ENCODE measurements around the gene LOC128125822.
A peak's percentile ranks its signal among the peaks of the same experiment; 100 is the strongest.
"Not testable (repeated sequence)": the region's sequence is repeated elsewhere in the genome, so short reads cannot be mapped to it uniquely, and the experiment has no call there.

Gene LOC128125822

DNA sequence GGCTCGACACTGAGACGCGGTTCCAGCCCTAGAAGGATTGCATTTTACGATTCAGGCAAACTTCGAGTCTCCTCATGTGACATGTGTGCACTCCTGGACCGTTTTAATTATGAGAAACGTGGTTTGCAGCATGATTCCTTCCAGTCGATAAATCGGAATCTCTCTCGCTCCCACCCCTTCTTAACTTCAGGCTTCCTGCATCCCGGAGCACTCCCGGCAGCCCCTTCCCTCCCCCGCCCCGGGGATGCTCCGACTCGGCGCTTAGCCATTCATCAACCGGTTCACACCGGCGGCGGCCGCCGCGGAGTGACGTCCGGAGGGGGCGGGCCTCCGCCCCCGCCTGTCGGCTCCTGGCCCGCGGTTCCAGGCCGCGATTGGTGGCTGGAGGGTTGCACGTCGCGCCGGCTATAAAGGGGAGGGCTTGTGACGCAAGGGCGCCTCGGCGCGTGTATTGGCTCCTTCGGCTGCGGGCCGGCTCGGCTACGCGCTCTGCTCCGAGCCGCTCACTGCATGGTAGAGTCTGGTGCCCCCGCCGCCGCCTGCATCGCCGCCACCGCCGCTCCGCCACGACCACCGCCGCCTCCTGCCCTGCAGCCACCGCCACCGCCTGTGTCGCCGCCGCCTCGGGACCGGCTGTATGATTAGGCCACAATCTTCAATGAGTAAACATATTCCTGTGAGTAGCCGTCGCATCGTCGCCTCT is at the start of gene LOC128125822, which contains the start of gene PTP4A1:
Gene LOC128125822 (plus strand): TSS at position 437 of the 703 bp plus-strand sequence.
Gene PTP4A1 (plus strand): TSS at position 437 of the 703 bp plus-strand sequence. CDS start 4,401 bp downstream, outside the sequence.
- Mint-ChIP-seq H3K27me3 (ENCODE audit: low read depth) (no peaks in the 10 kb centered on the region), H3K4me1 (peaks cover 38% of the 10 kb centered on the region), H3K36me3 (peaks cover 11% of the 10 kb centered on the region), H3K27ac (peak within 1 kb of the TSS; percentile 97), H3K9me3 (peaks cover 9% of the 10 kb centered on the region), H3K4me3 (peak within 1 kb of the TSS; percentile 81)
- no peak for TF ChIP-seq CTCF (IDR thresholded peaks at IDR 0.05; ENCODE audit: unreplicated experiment)
- DNase-seq (ENCODE audit: low spot score in 2 of 2, unreplicated experiment in 2 of 2), result peak; percentile 94 to 97

GRCh38 chr6:63522911-63523287 is 49.4 kb upstream of the LOC128125822 start:
- not testable (repeated sequence) for H3K36me3 Mint-ChIP-seq; H3K27me3 Mint-ChIP-seq (ENCODE audit: low read depth); H3K4me3 Mint-ChIP-seq; H3K27ac Mint-ChIP-seq; H3K9me3 Mint-ChIP-seq; H3K4me1 Mint-ChIP-seq; DNase-seq (ENCODE audit: low spot score in 2 of 2, unreplicated experiment in 2 of 2)

GRCh38 chr6:63523630-63524029 is 48.6 kb upstream of the LOC128125822 start:
- Mint-ChIP-seq H3K27ac (no peak overlapping the region), H3K27me3 (ENCODE audit: low read depth) (no peaks in the 10 kb centered on the region), H3K9me3 (no peaks in the 10 kb centered on the region), H3K4me3 (no peak overlapping the region), H3K4me1 (peaks cover 8% of the 10 kb centered on the region), H3K36me3 (no peaks in the 10 kb centered on the region)
- TF ChIP-seq CTCF (IDR thresholded peaks at IDR 0.05; ENCODE audit: unreplicated experiment), result no peak
- no peak for DNase-seq (ENCODE audit: low spot score in 2 of 2, unreplicated experiment in 2 of 2)

- Mint-ChIP-seq H3K9me3 (no peaks in the 10 kb centered on the region), H3K4me1 (peaks cover 15% of the 10 kb centered on the region), H3K4me3 (no peak overlapping the region), H3K27ac (no peak overlapping the region), H3K27me3 (ENCODE audit: low read depth) (no peaks in the 10 kb centered on the region), H3K36me3 (no peaks in the 10 kb centered on the region)
- DNase-seq (ENCODE audit: low spot score in 2 of 2, unreplicated experiment in 2 of 2), result no peak
- no peak for TF ChIP-seq CTCF (IDR thresholded peaks at IDR 0.05; ENCODE audit: unreplicated experiment)
Observed at GRCh38 chr6:63525186-63525878, 46.9 kb upstream of the LOC128125822 start.

DNA sequence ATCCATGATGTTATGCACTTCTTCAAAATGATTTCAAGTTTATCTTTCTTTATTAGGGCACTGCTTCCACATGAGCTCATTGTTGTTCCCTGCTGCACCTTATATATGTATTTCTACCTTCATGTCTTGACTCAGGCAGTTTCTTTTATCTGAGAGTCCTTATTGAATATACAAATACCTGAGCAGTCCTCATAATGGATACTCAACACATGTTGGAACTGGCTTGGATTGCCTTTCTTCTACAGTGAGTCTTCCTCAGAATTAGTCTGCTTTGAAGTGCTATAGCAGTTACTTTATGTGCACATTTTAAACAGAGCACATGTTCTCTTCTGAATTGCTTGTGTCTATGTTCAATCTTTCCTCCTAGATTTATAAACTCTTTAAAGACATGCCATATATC is 45.3 kb upstream of the LOC128125822 start:
- Mint-ChIP-seq H3K4me1 (peaks cover 15% of the 10 kb centered on the region), H3K27ac (no peak overlapping the region), H3K4me3 (no peak overlapping the region), H3K9me3 (no peaks in the 10 kb centered on the region), H3K36me3 (no peaks in the 10 kb centered on the region), H3K27me3 (ENCODE audit: low read depth) (no peaks in the 10 kb centered on the region)
- no peak for DNase-seq (ENCODE audit: low spot score in 2 of 2, unreplicated experiment in 2 of 2)
- no peak for TF ChIP-seq CTCF (IDR thresholded peaks at IDR 0.05; ENCODE audit: unreplicated experiment)

Measured in mesothelial cell of epicardium (in vitro differentiated cells).